HepG2 (cell line): ENCODE data around the gene CHN2. TPM values are rescaled to one million over a fixed set of nuclear protein-coding genes. Genes with fewer than 3 reads are reported as not detected.
A peak's percentile ranks its signal among the peaks of the same experiment; 100 is the strongest.

Experiments
- ATAC-seq: fragments of 200-7000 bp; cut with Tn5 transposase; 3 replicates; pipeline ENCODE4 v1.9.1; 2020; ENCODE audit warnings: mild to moderate bottlenecking, moderate library complexity
- BruUV-seq: library from RNA; stranded (reverse); fragments of 400-500 nt; replicated peaks from 2 replicates; lab custom pipeline; 2021; lab: Mats Ljungman, UMichigan
- CTCF ChIA-PET: fragments of 300-600 bp; formaldehyde crosslinking; extraction: SDS; loops from one replicate; lab custom pipeline; 2021; ENCODE audit warnings: low total read pairs, inconsistent platforms, low intra/inter-chr PET ratio; lab: Yijun Ruan, JAX
- POLR2A ChIA-PET: fragments of 350-600 bp; sonication (Branson Sonifier 250); formaldehyde crosslinking; loops from one replicate; lab custom pipeline; 2020; ENCODE audit warnings: antibody characterized with exemption, inconsistent platforms; lab: Yijun Ruan, JAX
- DNase-seq: peaks from one replicate; pipeline ENCODE4 v3.0.0-alpha.2; 2015; ENCODE audit warnings: low spot score
- FAIRE-seq: peaks from 3 replicates; lab custom pipeline; 2011; peaks lifted over from hg19 to GRCh38; lab: Jason Lieb, UNC
- H2AFZ ChIP-seq: one replicate; pipeline ENCODE4 v1.6.1; 2011; ENCODE audit warnings: low read length, inconsistent platforms
- H3K27ac ChIP-seq: fragments of 300-600 bp; 3 replicates; pipeline ENCODE4 v1.8.0; 2011; ENCODE audit warnings: mixed run types, mild to moderate bottlenecking, mixed read lengths, low read length, inconsistent platforms; ENCODE audit not compliant: insufficient read depth; ENCODE audit errors: extremely low read length
- H3K27me3 ChIP-seq, 2 experiments: fragments of 200-600 bp in 1 of 2; 2 replicates in 1 of 2; 3 replicates in 1 of 2; pipeline versions ENCODE4 v1.6.0 to v1.8.0; 2011; ENCODE audit warnings: low read length in 2 of 2, mild to moderate bottlenecking in 2 of 2, moderate library complexity in 2 of 2, inconsistent platforms in 1 of 2; ENCODE audit not compliant: insufficient read depth in 2 of 2, control insufficient read depth in 1 of 2
- H3K36me3 ChIP-seq, 2 experiments: fragments of 200-600 bp in 1 of 2; replicated peaks in 1 of 2; 2 replicates in 1 of 2; 3 replicates in 1 of 2; pipeline versions ENCODE4 v1.5.1 to v1.8.0; 2011; ENCODE audit warnings: low read length in 2 of 2, inconsistent platforms in 1 of 2; ENCODE audit not compliant: insufficient read depth in 2 of 2, control insufficient read depth in 1 of 2
- H3K4me1 ChIP-seq: 2 replicates; pipeline ENCODE4 v1.5.1; 2012; ENCODE audit warnings: low read length, inconsistent platforms; ENCODE audit not compliant: insufficient read depth
- H3K4me2 ChIP-seq: 2 replicates; pipeline ENCODE4 v1.6.0; 2011; ENCODE audit warnings: low read depth, low read length, inconsistent platforms
- H3K4me3 ChIP-seq, 3 experiments: fragments of 200-600 bp in 1 of 3; sonication (generic), shearing (Covaris generic) in 1 of 3; replicated peaks in 1 of 3; 2 replicates each; pipeline ENCODE4 v1.5.1; 2011 to 2016; ENCODE audit warnings: low read length in 3 of 3, inconsistent platforms in 2 of 3, low read depth in 2 of 3, mild to moderate bottlenecking in 2 of 3, control low read depth in 1 of 3, mixed read lengths in 1 of 3; ENCODE audit not compliant: insufficient read depth in 1 of 3
- H3K79me2 ChIP-seq: one replicate; pipeline ENCODE4 v1.6.1; 2011; ENCODE audit warnings: low read length, inconsistent platforms; ENCODE audit not compliant: insufficient read depth
- H3K9ac ChIP-seq: 2 replicates; pipeline ENCODE4 v1.6.0; 2011; ENCODE audit warnings: mild to moderate bottlenecking, low read depth, low read length, inconsistent platforms; ENCODE audit not compliant: insufficient read depth
- H3K9me3 ChIP-seq: 2 replicates; pipeline ENCODE4 v1.5.1; 2012; ENCODE audit warnings: mild to moderate bottlenecking, low read length
- H4K20me1 ChIP-seq: 2 replicates; pipeline ENCODE4 v1.6.0; 2011; ENCODE audit warnings: inconsistent platforms, mild to moderate bottlenecking, low read length, moderate library complexity; ENCODE audit not compliant: insufficient read depth
- EEA1 ChIP-seq: sonication (generic); formaldehyde crosslinking; IDR thresholded peaks from 2 replicates; pipeline ENCODE4 v1.5.1; 2020; ENCODE audit warnings: mild to moderate bottlenecking, missing genetic modification reagents, borderline replicate concordance
- HMG20A ChIP-seq: IDR thresholded peaks from 2 replicates; pipeline ENCODE4 v1.6.1; 2016; ENCODE audit warnings: borderline replicate concordance
- SRF ChIP-seq: IDR thresholded peaks from 2 replicates; pipeline ENCODE4 v1.6.1; 2011; ENCODE audit warnings: mild to moderate bottlenecking, low read depth, low read length, moderate library complexity
- ZNF549 ChIP-seq: sonication (generic); formaldehyde crosslinking; IDR thresholded peaks from 2 replicates; pipeline ENCODE4 v1.5.0; 2020; ENCODE audit warnings: missing genetic modification reagents
- ZNF570 ChIP-seq: sonication (generic); formaldehyde crosslinking; IDR thresholded peaks from 2 replicates; pipeline ENCODE4 v1.4.0; 2020; ENCODE audit warnings: mild to moderate bottlenecking, missing genetic modification reagents, borderline replicate concordance
- WGBS: methylation state at CpG from one replicate; pipeline ENCODE4 v1.1.6; 2017; ENCODE audit warnings: low lambda C conversion rate; 5-methylcytosine and 5-hydroxymethylcytosine counted together
- in situ Hi-C: cut with HindIII; loops from 2 replicates; pipeline ENCODE4 v1.10.0; 2017; ENCODE audit warnings: low pct_unique_long_range_greater_than_20kb; ENCODE audit not compliant: extremely low pct_ligation_motif_present
- intact Hi-C: fragments of 100-400 bp; cut with micrococcal nuclease; formaldehyde crosslinking; loops from one replicate; pipeline ENCODE4 v1.10.0; 2022; ENCODE audit not compliant: unreplicated experiment
- polyA plus RNA-seq, 8 experiments: library from polyadenylated mRNA; depleted of rRNA in 3 of 8; stranded (reverse) in 7 of 8; unstranded in 1 of 8; fragments of >200 nt; fragmentation: Illumina TruSeq in 4 of 8; extraction: Trizol in 4 of 8; gene quantifications; 2 replicates each; pipeline versions ENCODE4 v1.2.1 to v1.2.3, GENCODE V29; 2011 to 2016; ENCODE audit warnings: low read depth in 4 of 8, missing spikeins in 1 of 8, mixed read lengths in 1 of 8; ENCODE audit not compliant: insufficient read depth in 1 of 8
- total RNA-seq, 5 experiments: library from RNA; depleted of rRNA; stranded (reverse); fragments of >200 nt; fragmentation: Illumina TruSeq; extraction: Trizol; gene quantifications; 2 replicates each; pipeline ENCODE4 v1.2.3, GENCODE V29; 2016; ENCODE audit warnings: low read depth in 1 of 5
- TF ChIP-seq, protein P1 (sequence below): sonication (generic); formaldehyde crosslinking; conservative IDR thresholded peaks from 2 replicates; pipeline ENCODE4 v1.8.0; 2022; ENCODE audit warnings: mild to moderate bottlenecking, moderate library complexity, missing genetic modification reagents
- TF ChIP-seq, protein P2 (sequence below), 2 experiments: sonication (generic) in 1 of 2; formaldehyde crosslinking in 1 of 2; IDR thresholded peaks; 2 replicates each; pipeline versions ENCODE4 v1.6.1 to v1.9.0; 2014 to 2022; ENCODE audit warnings: antibody characterized with exemption in 1 of 2, borderline replicate concordance in 1 of 2, inconsistent platforms in 1 of 2, low read depth in 1 of 2, missing genetic modification reagents in 1 of 2
- TF ChIP-seq, protein P3 (sequence below): sonication (generic); formaldehyde crosslinking; IDR thresholded peaks from 2 replicates; pipeline ENCODE4 v1.5.1; 2020; ENCODE audit warnings: mild to moderate bottlenecking, missing genetic modification reagents
- TF ChIP-seq, protein P4 (sequence below): sonication (generic); formaldehyde crosslinking; IDR thresholded peaks from 2 replicates; pipeline ENCODE4 v1.9.0; 2022; ENCODE audit warnings: low read depth, missing genetic modification reagents

CHN2 gene
- total and polyA plus RNA-seq, 2 of the 13 experiments (the other 11 are each of a cell fraction or from before 2014, with no cell fraction given) = 23.5 to 30.5 TPM

DNA sequence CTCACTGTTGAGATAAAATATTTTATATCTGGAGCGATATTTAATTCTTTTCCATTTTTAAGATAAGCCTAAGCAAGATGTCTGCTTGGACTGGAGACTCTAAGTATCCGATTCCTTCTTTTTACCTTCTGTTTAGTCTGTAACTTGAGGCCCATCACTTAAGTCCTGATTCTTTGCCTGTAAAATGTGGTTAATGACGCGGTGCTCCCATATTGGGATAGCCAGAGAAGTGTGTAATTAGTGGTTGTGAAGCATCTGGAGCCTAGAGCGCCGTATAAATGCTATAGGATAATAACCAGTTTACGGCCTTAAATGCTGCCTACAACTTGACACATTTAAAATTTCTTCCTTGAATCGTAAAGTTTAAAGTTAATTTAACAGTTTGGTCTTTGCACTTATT, 132.9 kb downstream of the CHN2 start (continued):
- TF ChIP-seq, protein P1, sequence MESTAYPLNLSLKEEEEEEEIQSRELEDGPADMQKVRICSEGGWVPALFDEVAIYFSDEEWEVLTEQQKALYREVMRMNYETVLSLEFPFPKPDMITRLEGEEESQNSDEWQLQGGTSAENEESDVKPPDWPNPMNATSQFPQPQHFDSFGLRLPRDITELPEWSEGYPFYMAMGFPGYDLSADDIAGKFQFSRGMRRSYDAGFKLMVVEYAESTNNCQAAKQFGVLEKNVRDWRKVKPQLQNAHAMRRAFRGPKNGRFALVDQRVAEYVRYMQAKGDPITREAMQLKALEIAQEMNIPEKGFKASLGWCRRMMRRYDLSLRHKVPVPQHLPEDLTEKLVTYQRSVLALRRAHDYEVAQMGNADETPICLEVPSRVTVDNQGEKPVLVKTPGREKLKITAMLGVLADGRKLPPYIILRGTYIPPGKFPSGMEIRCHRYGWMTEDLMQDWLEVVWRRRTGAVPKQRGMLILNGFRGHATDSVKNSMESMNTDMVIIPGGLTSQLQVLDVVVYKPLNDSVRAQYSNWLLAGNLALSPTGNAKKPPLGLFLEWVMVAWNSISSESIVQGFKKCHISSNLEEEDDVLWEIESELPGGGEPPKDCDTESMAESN (CRISPR knock-in tag) = no peak
- TF ChIP-seq, protein P2, sequence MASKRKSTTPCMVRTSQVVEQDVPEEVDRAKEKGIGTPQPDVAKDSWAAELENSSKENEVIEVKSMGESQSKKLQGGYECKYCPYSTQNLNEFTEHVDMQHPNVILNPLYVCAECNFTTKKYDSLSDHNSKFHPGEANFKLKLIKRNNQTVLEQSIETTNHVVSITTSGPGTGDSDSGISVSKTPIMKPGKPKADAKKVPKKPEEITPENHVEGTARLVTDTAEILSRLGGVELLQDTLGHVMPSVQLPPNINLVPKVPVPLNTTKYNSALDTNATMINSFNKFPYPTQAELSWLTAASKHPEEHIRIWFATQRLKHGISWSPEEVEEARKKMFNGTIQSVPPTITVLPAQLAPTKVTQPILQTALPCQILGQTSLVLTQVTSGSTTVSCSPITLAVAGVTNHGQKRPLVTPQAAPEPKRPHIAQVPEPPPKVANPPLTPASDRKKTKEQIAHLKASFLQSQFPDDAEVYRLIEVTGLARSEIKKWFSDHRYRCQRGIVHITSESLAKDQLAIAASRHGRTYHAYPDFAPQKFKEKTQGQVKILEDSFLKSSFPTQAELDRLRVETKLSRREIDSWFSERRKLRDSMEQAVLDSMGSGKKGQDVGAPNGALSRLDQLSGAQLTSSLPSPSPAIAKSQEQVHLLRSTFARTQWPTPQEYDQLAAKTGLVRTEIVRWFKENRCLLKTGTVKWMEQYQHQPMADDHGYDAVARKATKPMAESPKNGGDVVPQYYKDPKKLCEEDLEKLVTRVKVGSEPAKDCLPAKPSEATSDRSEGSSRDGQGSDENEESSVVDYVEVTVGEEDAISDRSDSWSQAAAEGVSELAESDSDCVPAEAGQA (IDR thresholded peaks at IDR 0.05; ENCODE audit: low read depth) = no peak
- TF ChIP-seq, protein P2 (CRISPR knock-in tag; IDR thresholded peaks at IDR 0.05; ENCODE audit: borderline replicate concordance) = no peak

DNA sequence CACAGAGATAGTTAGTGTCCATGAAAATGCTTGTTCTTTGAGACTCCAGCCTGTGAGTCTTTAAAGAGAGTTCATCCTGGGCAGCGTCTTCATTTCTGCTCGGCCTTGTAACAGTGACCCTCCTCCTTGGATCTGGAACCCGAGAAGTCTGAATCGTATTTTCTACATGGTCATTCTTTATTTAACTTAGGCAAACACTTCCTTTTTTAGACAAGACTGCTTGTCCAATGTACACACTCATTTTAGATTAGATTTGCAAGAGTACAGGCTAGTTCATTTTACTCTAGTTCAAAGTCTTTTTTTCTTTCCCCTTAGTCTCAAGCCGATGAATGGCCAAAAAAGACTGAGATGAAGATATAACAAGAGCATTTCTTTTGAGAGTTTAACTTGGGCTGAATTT, 133.5 kb downstream of the CHN2 start:
- H3K4me3 ChIP-seq = no peak overlapping the region; a peak in 1 of 6 replicates
- H3K36me3 ChIP-seq = no peaks in the 10 kb centered on the region; a peak in 1 of 5 replicates
- H3K9ac ChIP-seq = no peak overlapping the region; the same call in 1 of the 2 replicates
- H4K20me1 ChIP-seq = no peaks in the 10 kb centered on the region
- POLR2A ChIA-PET = no interaction called here
- peaks cover 23% of the 10 kb centered on the region for H3K79me2 ChIP-seq
- CTCF ChIA-PET = no interaction called here
- H2AFZ ChIP-seq = no peak overlapping the region
- ATAC-seq (peak; percentile 63), DNase-seq (peak; percentile 53), FAIRE-seq (peak; percentile 56)
- BruUV-seq = TSS peak; percentile 37
- H3K27me3 ChIP-seq = no peaks in the 10 kb centered on the region
- WGBS = 4% methylated on average over 5 of the region's 5 CpGs
- peaks cover 54% of the 10 kb centered on the region for H3K4me1 ChIP-seq
- no peaks in the 10 kb centered on the region for H3K9me3 ChIP-seq
- in situ Hi-C loops = no loop called here
- H3K27ac ChIP-seq = peak overlapping the region; percentile 52
- peak overlapping the region; percentile 54 for H3K4me2 ChIP-seq
- intact Hi-C loops = no loop called here
- TF ChIP-seq EEA1 (CRISPR knock-in tag) = no peak
- TF ChIP-seq ZNF570 = no peak
- peak; percentile 38; the same call in 1 of the 2 replicates for TF ChIP-seq HMG20A (CRISPR knock-in tag)
- TF ChIP-seq, protein P3, sequence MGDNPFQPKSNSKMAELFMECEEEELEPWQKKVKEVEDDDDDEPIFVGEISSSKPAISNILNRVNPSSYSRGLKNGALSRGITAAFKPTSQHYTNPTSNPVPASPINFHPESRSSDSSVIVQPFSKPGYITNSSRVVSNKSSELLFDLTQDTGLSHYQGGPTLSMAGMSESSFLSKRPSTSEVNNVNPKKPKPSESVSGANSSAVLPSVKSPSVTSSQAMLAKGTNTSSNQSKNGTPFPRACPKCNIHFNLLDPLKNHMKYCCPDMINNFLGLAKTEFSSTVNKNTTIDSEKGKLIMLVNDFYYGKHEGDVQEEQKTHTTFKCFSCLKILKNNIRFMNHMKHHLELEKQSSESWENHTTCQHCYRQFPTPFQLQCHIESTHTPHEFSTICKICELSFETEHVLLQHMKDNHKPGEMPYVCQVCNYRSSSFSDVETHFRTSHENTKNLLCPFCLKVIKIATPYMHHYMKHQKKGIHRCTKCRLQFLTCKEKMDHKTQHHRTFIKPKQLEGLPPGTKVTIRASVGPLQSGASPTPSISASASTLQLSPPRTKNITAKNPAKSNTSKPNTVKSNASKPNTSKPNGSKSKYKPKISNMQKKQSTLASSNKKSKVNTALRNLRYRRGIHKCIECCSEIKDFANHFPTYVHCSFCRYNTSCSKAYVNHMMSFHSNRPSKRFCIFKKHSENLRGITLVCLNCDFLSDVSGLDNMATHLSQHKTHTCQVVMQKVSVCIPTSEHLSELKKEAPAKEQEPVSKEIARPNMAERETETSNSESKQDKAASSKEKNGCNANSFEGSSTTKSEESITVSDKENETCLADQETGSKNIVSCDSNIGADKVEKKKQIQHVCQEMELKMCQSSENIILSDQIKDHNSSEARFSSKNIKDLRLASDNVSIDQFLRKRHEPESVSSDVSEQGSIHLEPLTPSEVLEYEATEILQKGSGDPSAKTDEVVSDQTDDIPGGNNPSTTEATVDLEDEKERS (CRISPR knock-in tag) = no peak
- no peak for TF ChIP-seq ZNF549 (CRISPR knock-in tag)
- peak; percentile 86 for TF ChIP-seq SRF
- TF ChIP-seq, protein P4, sequence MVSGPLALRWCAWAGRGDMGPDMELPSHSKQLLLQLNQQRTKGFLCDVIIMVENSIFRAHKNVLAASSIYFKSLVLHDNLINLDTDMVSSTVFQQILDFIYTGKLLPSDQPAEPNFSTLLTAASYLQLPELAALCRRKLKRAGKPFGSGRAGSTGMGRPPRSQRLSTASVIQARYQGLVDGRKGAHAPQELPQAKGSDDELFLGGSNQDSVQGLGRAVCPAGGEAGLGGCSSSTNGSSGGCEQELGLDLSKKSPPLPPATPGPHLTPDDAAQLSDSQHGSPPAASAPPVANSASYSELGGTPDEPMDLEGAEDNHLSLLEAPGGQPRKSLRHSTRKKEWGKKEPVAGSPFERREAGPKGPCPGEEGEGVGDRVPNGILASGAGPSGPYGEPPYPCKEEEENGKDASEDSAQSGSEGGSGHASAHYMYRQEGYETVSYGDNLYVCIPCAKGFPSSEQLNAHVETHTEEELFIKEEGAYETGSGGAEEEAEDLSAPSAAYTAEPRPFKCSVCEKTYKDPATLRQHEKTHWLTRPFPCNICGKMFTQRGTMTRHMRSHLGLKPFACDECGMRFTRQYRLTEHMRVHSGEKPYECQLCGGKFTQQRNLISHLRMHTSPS = no peak
